ENCODE data around the gene PLG.
"Not testable (repeated sequence)": the region's sequence is repeated elsewhere in the genome, so short reads cannot be mapped to it uniquely, and the experiment has no call there.

The PLG gene

DNA sequence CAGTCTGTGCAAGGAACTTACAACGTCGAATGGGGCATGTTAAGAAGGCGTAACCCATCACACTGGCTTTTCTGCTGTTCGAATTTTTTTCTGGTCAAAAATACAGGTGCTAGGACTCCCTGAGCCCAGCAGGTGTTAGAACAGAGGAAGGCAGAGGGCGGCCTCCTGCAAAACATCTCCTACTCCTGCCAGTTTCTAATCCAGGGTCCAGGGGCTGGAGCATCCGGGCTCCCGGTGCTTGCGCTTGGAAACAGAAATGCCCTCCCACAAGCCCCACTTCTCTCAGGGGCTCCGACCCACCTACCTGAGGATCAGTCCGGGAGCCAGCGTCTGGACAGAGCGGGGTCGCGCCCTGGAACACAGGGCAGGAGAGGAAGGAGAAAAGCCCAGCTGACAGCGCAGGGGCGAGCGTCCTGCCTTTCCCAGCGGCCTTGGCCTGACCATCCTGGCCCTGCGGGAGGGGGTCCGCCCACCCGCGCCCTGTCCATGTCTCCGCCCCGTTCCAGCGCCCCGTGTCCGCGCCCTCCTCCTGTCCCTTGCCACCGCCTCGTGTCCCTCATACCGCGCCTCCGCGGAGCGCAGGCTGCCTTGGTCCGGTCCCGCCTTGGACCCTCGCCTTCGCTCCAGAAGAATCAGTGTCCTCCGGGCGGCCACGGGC is 23.2 kb upstream of the PLG start:
- H3K4me2 ChIP-seq = no peak overlapping the region
- TF ChIP-seq Cebpa-rat (IDR thresholded peaks at IDR 0.05) = no peak

DNA sequence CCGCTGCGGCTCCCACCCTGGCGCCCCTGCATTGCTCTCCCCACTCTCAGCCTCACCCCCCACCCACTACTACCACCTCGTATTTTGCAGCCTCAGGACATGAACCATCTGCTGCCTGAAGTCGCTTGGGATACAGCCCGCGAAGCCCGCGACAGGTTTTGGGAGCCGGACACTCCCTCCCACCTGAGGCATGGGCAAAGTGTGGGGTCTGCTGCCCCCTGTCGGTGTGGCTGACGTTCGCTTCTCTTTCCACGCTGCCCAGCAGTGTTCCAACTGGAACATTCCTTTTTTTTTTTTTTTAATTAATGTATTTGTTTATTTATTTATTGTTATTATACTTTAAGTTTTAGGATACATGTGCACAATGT is 22.7 kb upstream of the PLG start:
- H3K9ac ChIP-seq = no peak overlapping the region
- no peak overlapping the region for H3K4me2 ChIP-seq
- H3K27ac ChIP-seq = no peak overlapping the region
- TF ChIP-seq Cebpa-rat (IDR thresholded peaks at IDR 0.05) = no peak
- H3K4me1 ChIP-seq = no peaks in the 10 kb centered on the region
- no peaks in the 10 kb centered on the region for H4K20me1 ChIP-seq
- H3K9me3 ChIP-seq = peaks cover 6% of the 10 kb centered on the region; the same call in 1 of the 2 replicates
- no peaks in the 10 kb centered on the region for H3K36me3 ChIP-seq
- H3K4me3 ChIP-seq = no peak overlapping the region
- no peaks in the 10 kb centered on the region for H3K27me3 ChIP-seq

More for the DNA sequence above, 23.2 kb upstream of the PLG start:
- H3K27ac ChIP-seq = no peak overlapping the region
- H3K4me3 ChIP-seq = no peak overlapping the region
- no peaks in the 10 kb centered on the region for H3K27me3 ChIP-seq
- H3K36me3 ChIP-seq = no peaks in the 10 kb centered on the region
- H3K9me3 ChIP-seq = peaks cover 6% of the 10 kb centered on the region; the same call in 1 of the 2 replicates
- H3K4me1 ChIP-seq = no peaks in the 10 kb centered on the region
- no peak overlapping the region for H3K9ac ChIP-seq
- H4K20me1 ChIP-seq = no peaks in the 10 kb centered on the region

DNA sequence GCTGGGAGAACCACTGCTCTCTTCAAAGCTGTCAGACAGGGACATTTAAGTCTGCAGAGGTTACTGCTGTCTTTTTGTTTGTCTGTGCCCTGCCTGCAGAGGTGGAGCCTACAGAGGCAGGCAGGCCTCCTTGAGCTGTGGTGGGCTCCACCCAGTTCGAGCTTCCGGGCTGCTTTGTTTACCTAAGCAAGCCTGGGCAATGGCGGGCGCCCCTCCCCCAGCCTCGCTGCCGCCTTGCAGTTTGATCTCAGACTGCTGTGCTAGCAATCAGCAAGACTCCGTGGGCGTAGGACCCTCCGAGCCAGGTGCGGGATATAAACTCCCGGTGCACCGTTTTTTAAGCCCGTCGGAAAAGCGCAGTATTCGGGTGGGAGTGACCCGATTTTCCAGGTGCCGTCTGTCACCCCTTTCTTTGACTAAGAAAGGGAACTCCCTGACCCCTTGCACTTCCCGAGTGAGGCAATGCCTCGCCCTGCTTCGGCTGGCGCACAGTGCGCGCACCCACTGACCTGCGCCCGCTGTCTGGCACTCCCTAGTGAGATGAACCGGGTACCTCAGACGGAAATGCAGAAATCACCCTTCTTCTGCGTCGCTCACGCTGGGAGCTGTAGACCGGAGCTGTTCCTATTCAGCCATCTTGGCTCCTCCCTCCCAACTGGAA is 16.8 kb upstream of the PLG start:
- not testable (repeated sequence) for H3K9me3 ChIP-seq, H4K20me1 ChIP-seq, H3K27me3 ChIP-seq, H3K4me1 ChIP-seq, H3K9ac ChIP-seq, H3K36me3 ChIP-seq, H3K4me3 ChIP-seq, H3K4me2 ChIP-seq, H3K27ac ChIP-seq

DNA sequence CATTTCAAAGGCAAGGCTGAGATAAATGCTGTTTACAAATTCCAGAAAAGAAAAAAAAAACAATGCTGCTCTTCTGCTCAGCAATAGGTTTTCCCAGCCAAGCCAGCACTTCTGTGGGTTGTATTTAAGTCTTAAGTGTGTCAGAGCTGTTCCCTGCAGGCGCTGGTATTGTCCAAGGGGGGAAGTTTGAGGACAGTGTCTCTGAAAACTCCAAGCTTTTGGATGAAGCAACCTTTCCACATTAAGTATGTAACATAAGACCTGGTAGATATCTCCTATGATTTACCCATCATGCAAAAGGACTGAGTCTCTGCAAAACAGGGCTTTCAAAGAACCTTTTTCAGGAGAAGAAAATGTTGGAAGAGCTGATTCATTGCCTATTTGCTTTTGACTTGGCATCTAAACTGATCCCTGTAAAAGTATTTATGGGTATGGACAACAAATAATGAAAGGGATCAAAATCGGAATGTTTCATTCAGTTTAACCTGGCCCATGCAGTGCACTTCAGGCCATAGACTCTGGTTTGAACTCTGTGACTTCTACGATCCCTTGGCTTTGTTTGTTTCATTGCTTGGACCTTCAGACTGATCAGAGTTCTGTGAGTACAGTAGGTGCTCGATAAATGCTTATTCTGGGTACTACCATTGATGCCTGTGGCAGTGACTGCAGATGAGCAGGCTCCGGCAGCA is 16.1 kb upstream of the PLG start:
- Histone ChIP-seq H3K4me3 (no peak overlapping the region), H3K36me3 (no peaks in the 10 kb centered on the region), H3K27ac (no peak overlapping the region), H3K27me3 (no peaks in the 10 kb centered on the region), H4K20me1 (no peaks in the 10 kb centered on the region), H3K4me2 (no peak overlapping the region), H3K9me3 (no peaks in the 10 kb centered on the region), H3K4me1 (peaks cover 7% of the 10 kb centered on the region; the same call in 1 of the 2 replicates), H3K9ac (no peak overlapping the region)
- TF ChIP-seq Cebpa-rat (IDR thresholded peaks at IDR 0.05) = no peak

DNA sequence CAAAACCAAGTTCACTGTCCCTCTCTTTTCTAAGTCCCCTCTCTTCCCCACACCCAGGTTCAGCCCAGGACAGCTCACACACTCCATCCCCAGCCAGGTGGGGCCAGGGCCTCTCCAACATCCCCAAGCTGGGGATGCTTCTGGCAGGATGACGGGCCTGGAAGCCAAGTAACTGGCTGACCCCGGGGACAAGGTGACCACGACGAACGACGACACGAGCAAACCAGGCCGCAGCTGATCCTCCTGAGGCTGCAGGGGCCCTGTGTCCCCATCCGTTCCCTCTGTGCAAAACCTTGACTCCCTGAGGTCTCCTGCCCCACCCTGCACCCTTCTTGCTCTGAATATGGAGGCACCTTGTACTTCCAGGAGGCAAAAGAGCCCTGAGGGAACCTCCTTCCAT is 11.6 kb upstream of the PLG start:
- Histone ChIP-seq H3K4me3 (no peak overlapping the region), H3K9ac (no peak overlapping the region), H3K36me3 (no peaks in the 10 kb centered on the region), H3K27me3 (no peaks in the 10 kb centered on the region), H4K20me1 (no peaks in the 10 kb centered on the region), H3K9me3 (no peaks in the 10 kb centered on the region), H3K27ac (no peak overlapping the region), H3K4me1 (peaks cover 7% of the 10 kb centered on the region; the same call in 1 of the 2 replicates), H3K4me2 (no peak overlapping the region)
- no peak for TF ChIP-seq Cebpa-rat (IDR thresholded peaks at IDR 0.05)

DNA sequence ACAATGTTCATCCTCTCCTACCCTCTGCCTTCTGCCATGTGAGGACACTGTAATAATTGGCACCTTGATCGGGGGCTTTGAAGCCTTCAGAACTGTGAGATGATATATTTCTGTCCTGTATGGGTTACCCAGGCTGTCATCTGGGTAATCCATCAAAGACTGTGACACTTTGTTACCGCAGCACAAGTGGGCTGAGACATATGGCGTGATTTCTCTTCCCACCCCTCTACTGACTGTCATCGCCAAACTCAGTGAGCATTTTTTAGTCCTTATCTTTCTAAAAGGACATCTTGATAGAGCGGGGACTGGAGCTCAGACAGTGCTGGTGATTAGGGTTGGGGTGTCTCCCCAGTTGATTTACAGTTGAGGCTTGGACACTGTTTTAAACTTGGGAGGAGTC is 10.4 kb upstream of the PLG start:
- no peaks in the 10 kb centered on the region for H3K27me3 ChIP-seq
- H3K9ac ChIP-seq = no peak overlapping the region
- H3K36me3 ChIP-seq = no peaks in the 10 kb centered on the region
- no peak overlapping the region for H3K4me2 ChIP-seq
- no peak overlapping the region for H3K4me3 ChIP-seq
- H3K9me3 ChIP-seq = no peaks in the 10 kb centered on the region
- TF ChIP-seq Cebpa-rat (IDR thresholded peaks at IDR 0.05) = no peak
- no peak overlapping the region for H3K27ac ChIP-seq
- no peaks in the 10 kb centered on the region for H4K20me1 ChIP-seq
- peaks cover 5% of the 10 kb centered on the region; the same call in 1 of the 2 replicates for H3K4me1 ChIP-seq

DNA sequence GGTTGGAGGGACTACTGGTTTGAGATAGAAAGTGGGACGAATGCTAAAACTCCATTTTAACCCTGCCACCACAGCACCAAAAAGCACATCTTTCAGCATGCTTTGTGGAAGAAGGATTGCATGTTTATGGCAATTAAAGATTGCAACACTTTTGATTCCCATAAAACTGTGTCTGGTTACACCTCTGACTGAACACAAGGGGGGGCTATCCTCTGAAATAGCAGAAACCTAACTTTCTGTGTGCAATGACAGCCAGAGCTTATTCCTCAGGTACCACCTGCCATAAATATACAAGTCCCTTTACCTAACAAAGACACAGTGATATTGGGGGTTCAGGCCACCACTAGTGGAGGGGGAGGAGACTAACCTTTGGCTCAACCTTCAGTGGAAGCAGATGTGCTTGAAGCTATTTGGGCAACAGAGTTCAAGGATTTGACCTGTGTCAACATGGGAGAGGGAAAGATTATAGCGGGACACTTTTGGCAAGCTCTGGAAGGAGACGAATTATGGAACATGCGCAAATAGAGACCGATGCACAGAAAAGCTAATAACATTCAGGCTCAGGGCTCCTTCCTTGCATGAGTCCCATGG is 9.6 kb upstream of the PLG start:
- no peaks in the 10 kb centered on the region for H3K36me3 ChIP-seq
- H3K4me2 ChIP-seq = no peak overlapping the region
- H3K27me3 ChIP-seq = no peaks in the 10 kb centered on the region
- no peaks in the 10 kb centered on the region for H4K20me1 ChIP-seq
- no peak overlapping the region for H3K27ac ChIP-seq
- TF ChIP-seq Cebpa-rat (IDR thresholded peaks at IDR 0.05) = no peak
- H3K4me1 ChIP-seq = no peaks in the 10 kb centered on the region
- no peaks in the 10 kb centered on the region for H3K9me3 ChIP-seq
- H3K4me3 ChIP-seq = no peak overlapping the region
- H3K9ac ChIP-seq = no peak overlapping the region

DNA sequence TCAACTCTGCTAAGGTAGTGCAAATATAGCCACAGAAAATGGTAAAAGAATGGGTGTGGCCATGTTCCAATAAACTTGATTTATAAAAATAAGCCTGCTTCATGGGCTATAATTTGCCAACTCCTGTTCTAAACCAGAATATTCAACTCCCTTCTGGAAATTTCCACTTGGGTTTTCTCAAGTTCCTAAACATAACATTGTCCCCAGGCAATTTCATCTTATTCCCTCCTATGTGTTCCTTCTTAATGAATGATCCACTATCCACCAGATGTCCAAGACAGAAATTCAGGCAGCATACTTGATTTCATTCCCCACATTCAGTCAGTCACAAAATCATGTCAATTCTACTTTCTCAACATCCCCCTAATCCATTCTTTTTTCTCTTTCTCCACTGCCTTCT is 7.0 kb upstream of the PLG start:
- not testable (repeated sequence) for H3K36me3 ChIP-seq, H3K4me2 ChIP-seq, H3K4me1 ChIP-seq, H3K27me3 ChIP-seq, H3K9me3 ChIP-seq, H3K4me3 ChIP-seq, H3K27ac ChIP-seq, H3K9ac ChIP-seq, H4K20me1 ChIP-seq

DNA sequence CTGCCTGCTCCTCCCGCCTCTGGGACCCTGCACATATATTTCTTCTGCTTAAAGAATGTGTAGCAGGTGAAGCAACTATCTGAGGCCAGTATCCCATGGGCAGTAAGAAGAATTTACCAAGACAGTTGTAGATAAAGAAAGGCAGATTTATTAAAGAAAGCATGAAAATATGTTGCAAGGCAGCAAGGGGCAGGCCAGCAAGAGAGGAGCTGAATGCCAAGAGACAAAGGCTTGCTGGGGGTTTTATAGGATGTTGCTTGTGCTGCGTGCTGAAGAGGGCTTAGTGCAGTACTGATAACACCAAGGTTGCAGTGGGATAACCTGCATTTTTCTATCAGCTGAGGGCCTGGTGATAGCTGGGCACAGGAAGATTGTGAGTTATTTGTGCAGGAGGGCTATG is 6.4 kb upstream of the PLG start:
- not testable (repeated sequence) for H3K36me3 ChIP-seq, H3K4me2 ChIP-seq, H3K9me3 ChIP-seq, H3K4me1 ChIP-seq, H3K9ac ChIP-seq, H3K27me3 ChIP-seq, H4K20me1 ChIP-seq, H3K27ac ChIP-seq, H3K4me3 ChIP-seq

DNA sequence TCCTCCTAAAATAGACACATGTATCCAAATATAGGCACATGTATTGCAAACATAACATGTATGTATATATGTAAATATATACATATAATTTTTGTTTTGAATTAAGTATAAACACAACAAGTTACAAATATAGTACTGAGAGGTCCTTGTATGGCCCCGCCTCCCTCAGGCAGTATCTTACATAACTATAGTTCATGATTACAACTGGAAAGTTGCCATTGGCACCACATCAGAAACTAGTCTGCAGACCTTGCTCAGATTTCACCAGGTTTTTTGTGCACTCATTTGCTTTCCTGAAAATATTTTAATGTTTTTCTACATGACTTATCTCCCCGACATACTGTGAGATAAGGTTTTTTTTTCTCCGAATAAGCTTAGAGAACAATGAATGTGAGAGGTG is 5.2 kb upstream of the PLG start:
- not testable (repeated sequence) for H3K9ac ChIP-seq

More for the DNA sequence above, 5.2 kb upstream of the PLG start:
- not testable (repeated sequence) for H3K36me3 ChIP-seq, H3K9me3 ChIP-seq, H3K4me1 ChIP-seq, H3K4me2 ChIP-seq, H4K20me1 ChIP-seq, H3K27me3 ChIP-seq, H3K4me3 ChIP-seq, H3K27ac ChIP-seq
